CD4-positive, alpha-beta T cell (primary cell): ENCODE measurements around the gene AZGP1. TPM values are rescaled to one million over a fixed set of nuclear protein-coding genes. Genes with fewer than 3 reads are reported as not detected.

Experiments used
- ATAC-seq: fragments of 200-7000 bp; cut with Tn5 transposase; one replicate; pipeline ENCODE4 v1.10.0; 2022; ENCODE audit warnings: mild to moderate bottlenecking; ENCODE audit not compliant: poor library complexity
- CTCF ChIA-PET: fragments of 350-600 bp; sonication (Branson Sonifier 250); formaldehyde crosslinking; loops from one replicate; lab custom pipeline; 2021; ENCODE audit warnings: antibody characterized with exemption, inconsistent platforms; lab: Charles Lee
- POLR2A ChIA-PET: fragments of 350-600 bp; sonication (Branson Sonifier 250); formaldehyde crosslinking; loops from one replicate; lab custom pipeline; 2021; ENCODE audit warnings: antibody characterized with exemption, inconsistent platforms; lab: Charles Lee
- DNase-seq, 14 experiments: peaks; one replicate each; pipeline ENCODE4 v3.0.0-alpha.2; 2013 to 2020; ENCODE audit warnings: mixed read lengths in 2 of 14
- H3K27ac ChIP-seq, 2 donors: one replicate each; pipeline versions ENCODE4 v1.5.1 to v1.7.0; 2013; ENCODE audit warnings: low read length in 2 of 2, low read depth in 1 of 2, mild to moderate bottlenecking in 1 of 2
- H3K27me3 ChIP-seq, 2 experiments: 1 replicate in 1 of 2; 2 replicates in 1 of 2; pipeline versions ENCODE4 v1.6.1 to v1.7.0; 2013; ENCODE audit warnings: low read length in 2 of 2, control low read depth in 1 of 2, mild to moderate bottlenecking in 1 of 2, moderate library complexity in 1 of 2; ENCODE audit not compliant: insufficient read depth in 2 of 2, control insufficient read depth in 1 of 2
- H3K36me3 ChIP-seq: one replicate; pipeline ENCODE4 v1.6.1; 2013; ENCODE audit warnings: low read length, control low read depth; ENCODE audit not compliant: insufficient read depth
- H3K4me1 ChIP-seq: one replicate; pipeline ENCODE4 v1.6.1; 2013; ENCODE audit warnings: low read length, control low read depth; ENCODE audit not compliant: insufficient read depth
- H3K4me3 ChIP-seq: one replicate; pipeline ENCODE4 v1.5.1; 2013; ENCODE audit warnings: mild to moderate bottlenecking, low read length, moderate library complexity
- H3K9me3 ChIP-seq, 2 experiments: 1 replicate in 1 of 2; 2 replicates in 1 of 2; pipeline versions ENCODE4 v1.6.1 to v1.7.0; 2013; ENCODE audit warnings: low read length in 2 of 2, mild to moderate bottlenecking in 2 of 2, control low read depth in 1 of 2, moderate library complexity in 1 of 2; ENCODE audit not compliant: control insufficient read depth in 1 of 2, insufficient read depth in 1 of 2
- H3K27ac Mint-ChIP-seq: one replicate; pipeline ENCODE4 v1.8.0; 2020; ENCODE audit warnings: mixed read lengths
- H3K27me3 Mint-ChIP-seq: one replicate; pipeline ENCODE4 v1.8.0; 2021; ENCODE audit warnings: mixed read lengths
- H3K36me3 Mint-ChIP-seq: one replicate; pipeline ENCODE4 v1.8.0; 2021; ENCODE audit warnings: low read depth, mixed read lengths
- H3K4me1 Mint-ChIP-seq: one replicate; pipeline ENCODE4 v1.8.0; 2021; ENCODE audit warnings: low read depth, mixed read lengths
- H3K4me3 Mint-ChIP-seq: one replicate; pipeline ENCODE4 v1.8.0; 2020; ENCODE audit warnings: mild to moderate bottlenecking, mixed read lengths
- H3K9me3 Mint-ChIP-seq: one replicate; pipeline ENCODE4 v1.8.0; 2020; ENCODE audit warnings: mixed read lengths
- intact Hi-C, 2 experiments: fragments of 100-400 bp; cut with DNase I in 1 of 2; cut with micrococcal nuclease in 1 of 2; formaldehyde crosslinking; loops; one replicate each; pipeline versions ENCODE4 v1.15.1 to v1.9.0; 2023 to 2025; cut with DNase I, micrococcal nuclease
- total RNA-seq, 174 experiments: library from RNA in 2 of 174; stranded (reverse) in 2 of 174; gene quantifications; one replicate each; pipeline ENCODE4 v1.2.3 and lab custom pipeline; 2021 to 2026
- TF ChIP-seq, protein P1 (sequence below): fragments of 200-600 bp; IDR thresholded peaks from one replicate; pipeline ENCODE4 v1.8.0; 2022; ENCODE audit warnings: antibody characterized with exemption, mild to moderate bottlenecking

Gene AZGP1
- total RNA-seq, 2 experiments from 2014 or later: not detected

DNA sequence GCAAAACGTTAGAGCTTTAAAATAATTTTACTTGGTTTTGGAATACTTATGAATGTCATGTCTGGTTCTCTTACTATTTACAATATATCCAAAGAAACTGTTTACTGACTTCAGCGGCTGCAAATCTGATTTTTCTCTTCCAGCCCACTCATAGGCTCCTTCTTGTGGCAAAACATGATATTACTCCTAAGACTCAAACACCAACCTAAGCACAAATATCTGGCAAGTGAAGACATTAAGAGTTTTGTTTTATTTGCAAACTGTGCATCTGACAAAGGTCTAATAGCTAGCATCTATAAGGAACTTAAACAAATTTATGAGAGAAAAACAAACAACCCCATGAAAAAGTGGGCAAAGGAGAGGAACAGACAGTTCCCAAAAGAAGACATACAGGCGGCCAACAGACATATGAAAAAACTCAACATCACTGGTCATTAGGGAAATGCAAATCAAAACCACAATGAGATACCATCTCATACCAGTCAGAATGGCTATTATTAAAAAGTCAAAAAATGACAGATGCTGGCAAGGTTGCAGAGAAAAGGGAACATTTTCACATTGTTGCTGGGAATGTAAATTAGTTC, 26.1 kb downstream of the AZGP1 start:
- intact Hi-C loops: loop anchor here (1.0 to 2.0 kb wide), 2 partner anchors 21 to 36 kb away; partner anchors contain the start of gene GJC3 (in 2 of the 2)
- CTCF ChIA-PET: interaction anchor here (0.6 to 1.5 kb wide), 4 partner anchors 20 to 888 kb away, joined by 3 to 4 read pairs (median 3); partner anchors contain the start of gene GJC3
- Mint-ChIP-seq H3K27ac (no peak overlapping the region), H3K36me3 (no peaks in the 10 kb centered on the region), H3K4me3 (no peak overlapping the region), H3K9me3 (no peaks in the 10 kb centered on the region), H3K4me1 (no peaks in the 10 kb centered on the region), H3K27me3 (peaks cover 12% of the 10 kb centered on the region)
- TF ChIP-seq, protein P1, sequence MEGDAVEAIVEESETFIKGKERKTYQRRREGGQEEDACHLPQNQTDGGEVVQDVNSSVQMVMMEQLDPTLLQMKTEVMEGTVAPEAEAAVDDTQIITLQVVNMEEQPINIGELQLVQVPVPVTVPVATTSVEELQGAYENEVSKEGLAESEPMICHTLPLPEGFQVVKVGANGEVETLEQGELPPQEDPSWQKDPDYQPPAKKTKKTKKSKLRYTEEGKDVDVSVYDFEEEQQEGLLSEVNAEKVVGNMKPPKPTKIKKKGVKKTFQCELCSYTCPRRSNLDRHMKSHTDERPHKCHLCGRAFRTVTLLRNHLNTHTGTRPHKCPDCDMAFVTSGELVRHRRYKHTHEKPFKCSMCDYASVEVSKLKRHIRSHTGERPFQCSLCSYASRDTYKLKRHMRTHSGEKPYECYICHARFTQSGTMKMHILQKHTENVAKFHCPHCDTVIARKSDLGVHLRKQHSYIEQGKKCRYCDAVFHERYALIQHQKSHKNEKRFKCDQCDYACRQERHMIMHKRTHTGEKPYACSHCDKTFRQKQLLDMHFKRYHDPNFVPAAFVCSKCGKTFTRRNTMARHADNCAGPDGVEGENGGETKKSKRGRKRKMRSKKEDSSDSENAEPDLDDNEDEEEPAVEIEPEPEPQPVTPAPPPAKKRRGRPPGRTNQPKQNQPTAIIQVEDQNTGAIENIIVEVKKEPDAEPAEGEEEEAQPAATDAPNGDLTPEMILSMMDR: peak; percentile 49
- Histone ChIP-seq H3K27me3 (no peaks in the 10 kb centered on the region), H3K36me3 (no peaks in the 10 kb centered on the region), H3K27ac (no peak overlapping the region), H3K4me1 (no peaks in the 10 kb centered on the region), H3K9me3 (peaks cover 5 to 6% of the 10 kb centered on the region in 2 experiments), H3K4me3 (no peak overlapping the region)
- DNase-seq (peak in 3 of 14 experiments; percentile 20 to 40 (median 35)), ATAC-seq (peak; percentile 52)
- POLR2A ChIA-PET: interaction anchor here (0.8 to 1.2 kb wide), 3 partner anchors 20 to 30 kb away, joined by 3 to 5 read pairs (median 4); partner anchors contain the start of genes GJC3 and TRIM4

DNA sequence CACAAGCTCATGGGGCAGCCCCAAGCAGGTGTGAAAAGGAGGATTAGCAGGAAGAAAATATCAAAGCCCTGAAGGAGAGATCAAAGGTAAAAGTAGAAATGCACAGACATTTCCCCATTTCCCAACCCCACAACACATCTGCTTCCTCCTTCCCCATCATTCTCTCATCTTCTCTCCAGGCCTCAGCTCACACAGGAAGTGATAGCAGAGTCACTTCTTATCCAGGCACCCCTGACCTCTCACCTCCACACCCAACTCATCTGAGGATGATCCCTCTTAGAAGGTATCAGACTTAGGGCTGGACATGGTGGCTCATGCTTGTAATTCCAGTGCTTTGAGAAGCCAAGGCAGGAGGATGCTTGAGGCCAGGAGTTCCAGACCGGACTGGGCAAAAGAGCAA, 28.2 kb downstream of the AZGP1 start:
- no peak overlapping the region for H3K27ac Mint-ChIP-seq
- DNase-seq (no peak), ATAC-seq (no peak)
- no peaks in the 10 kb centered on the region for H3K36me3 Mint-ChIP-seq
- H3K9me3 Mint-ChIP-seq: no peaks in the 10 kb centered on the region
- TF ChIP-seq, protein P1: no peak
- H3K27me3 Mint-ChIP-seq: peaks cover 12% of the 10 kb centered on the region
- Histone ChIP-seq H3K9me3 (peaks cover 5 to 6% of the 10 kb centered on the region in 2 experiments), H3K36me3 (no peaks in the 10 kb centered on the region), H3K27ac (no peak overlapping the region), H3K4me3 (no peak overlapping the region), H3K4me1 (peaks cover 2% of the 10 kb centered on the region), H3K27me3 (no peaks in the 10 kb centered on the region)
- peaks cover 10% of the 10 kb centered on the region for H3K4me1 Mint-ChIP-seq
- ChIA-PET POLR2A (interaction anchor here (1.3 kb wide), 1 partner anchor 28 kb away, joined by 3 read pairs; the partner anchor contains the start of gene TRIM4), CTCF (no interaction called here)
- intact Hi-C loops: loop anchor here (2.0 kb wide), 1 partner anchor 19 kb away; the partner anchor contains the start of gene GJC3 (in 2 of the 2)
- H3K4me3 Mint-ChIP-seq: no peak overlapping the region

DNA sequence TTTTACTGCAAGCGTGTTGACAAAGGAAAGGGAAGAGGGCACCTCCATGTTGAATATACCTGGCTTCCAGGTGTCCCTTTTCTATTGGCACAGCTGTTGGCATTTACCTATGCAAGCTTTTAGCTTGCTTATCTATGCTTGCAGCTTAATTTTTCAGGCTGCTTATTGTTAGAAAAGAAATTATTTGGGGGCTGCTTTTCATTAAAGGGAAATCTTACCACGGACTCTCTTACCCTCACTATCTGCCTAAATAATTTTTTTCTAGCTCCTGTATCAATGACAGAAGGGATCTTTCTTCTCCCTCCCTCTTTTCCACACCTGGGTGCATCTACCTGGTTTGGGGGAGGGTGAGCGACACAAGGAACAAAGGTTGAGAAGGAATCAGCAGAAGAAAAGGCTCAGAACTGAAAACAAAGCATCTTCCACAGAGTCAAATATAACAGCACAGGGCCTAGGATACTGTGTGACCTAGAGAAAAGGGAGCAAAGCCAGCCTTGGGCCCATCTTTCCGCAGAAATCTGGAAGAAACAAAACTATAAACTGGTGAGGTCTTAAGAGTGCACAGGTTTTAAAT, 31.2 kb downstream of the AZGP1 start:
- ATAC-seq (no peak), DNase-seq (no peak)
- H3K27me3 Mint-ChIP-seq: peaks cover 18% of the 10 kb centered on the region
- Histone ChIP-seq H3K4me3 (no peak overlapping the region), H3K36me3 (no peaks in the 10 kb centered on the region), H3K27ac (no peak overlapping the region), H3K4me1 (peaks cover 2% of the 10 kb centered on the region), H3K9me3 (no peaks in the 10 kb centered on the region), H3K27me3 (no peaks in the 10 kb centered on the region)
- H3K4me1 Mint-ChIP-seq: peaks cover 10% of the 10 kb centered on the region
- H3K36me3 Mint-ChIP-seq: no peaks in the 10 kb centered on the region
- H3K27ac Mint-ChIP-seq: no peak overlapping the region
- no peaks in the 10 kb centered on the region for H3K9me3 Mint-ChIP-seq
- CTCF ChIA-PET: no interaction called here
- TF ChIP-seq, protein P1: no peak
- intact Hi-C loops: no loop called here
- POLR2A ChIA-PET: interaction anchor here (1.3 kb wide), 1 partner anchor 25 kb away, joined by 6 read pairs; the partner anchor contains the start of gene TRIM4
- H3K4me3 Mint-ChIP-seq: no peak overlapping the region
